ENCODE measurements around the gene GNG3.
"Not testable (repeated sequence)": the region's sequence is repeated elsewhere in the genome, so short reads cannot be mapped to it uniquely, and the experiment has no call there.

The GNG3 gene

DNA sequence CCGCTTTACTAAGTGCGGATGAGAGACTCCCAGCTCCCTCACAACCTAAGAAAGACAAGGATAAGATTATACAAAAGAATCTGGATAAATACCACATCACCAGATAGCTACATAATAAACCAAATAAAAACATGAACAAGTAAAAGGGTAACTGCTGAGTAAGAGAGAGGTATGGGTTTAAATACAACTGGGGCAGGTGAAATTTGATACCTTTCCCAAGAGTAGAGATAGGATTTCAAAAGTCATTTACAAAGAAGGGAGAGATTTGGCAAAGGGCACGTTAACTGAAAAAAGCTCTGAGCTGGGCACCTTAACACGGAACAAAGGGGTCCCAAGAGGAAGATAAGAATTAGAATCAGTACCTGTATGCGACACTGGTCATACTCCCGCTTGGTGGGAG, 30.3 kb upstream of the GNG3 start:
- Histone ChIP-seq H3K9ac (ENCODE audit: low read depth, low read length) (no peak overlapping the region), H3K4me1 (ENCODE audit: insufficient read depth, low read length) (no peaks in the 10 kb centered on the region), H3K9me3 (ENCODE audit: control insufficient read depth, insufficient read depth, low read length) (no peaks in the 10 kb centered on the region), H3K36me3 (ENCODE audit: insufficient read depth, low read length) (0 out of 2 replicates have a peak, but pooled peaks cover 4% of the 10 kb centered on the region)

- Histone ChIP-seq H3K9me3 (ENCODE audit: control insufficient read depth, insufficient read depth, low read length) (no peaks in the 10 kb centered on the region), H3K36me3 (ENCODE audit: insufficient read depth, low read length) (0 out of 2 replicates have a peak, but pooled peaks cover 4% of the 10 kb centered on the region), H3K4me1 (ENCODE audit: insufficient read depth, low read length) (no peaks in the 10 kb centered on the region), H3K9ac (ENCODE audit: low read depth, low read length) (peak overlapping the region; percentile 67; the same call in 1 of the 2 replicates)
These were observed 29.8 kb upstream of the GNG3 start for GRCh38 chr11:62677714-62678113.

DNA sequence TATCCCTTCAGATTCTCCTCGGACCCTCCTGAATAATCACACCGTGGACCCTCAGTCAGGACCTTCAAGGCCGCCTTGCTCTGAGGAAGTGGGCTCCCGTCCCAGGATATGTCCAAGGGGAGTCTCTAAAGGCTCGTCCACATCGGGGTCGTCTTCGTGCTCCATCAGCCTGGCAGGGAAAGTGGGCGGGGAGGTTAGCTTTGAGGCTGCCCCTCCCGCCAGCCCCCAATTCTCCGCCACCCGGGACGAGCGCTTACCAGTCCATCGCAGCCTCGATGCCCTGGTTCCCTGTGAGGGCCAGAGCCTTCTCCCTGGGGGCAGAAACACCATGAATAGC, 29.1 kb upstream of the GNG3 start:
- Histone ChIP-seq H3K9me3 (ENCODE audit: control insufficient read depth, insufficient read depth, low read length) (no peaks in the 10 kb centered on the region), H3K9ac (ENCODE audit: low read depth, low read length) (peak overlapping the region; percentile 67), H3K36me3 (ENCODE audit: insufficient read depth, low read length) (no peaks in the 10 kb centered on the region), H3K4me1 (ENCODE audit: insufficient read depth, low read length) (no peaks in the 10 kb centered on the region)

GRCh38 chr11:62678770-62679696, 28.4 kb upstream of the GNG3 start, which contains the start of gene UBXN1:
TSS of gene UBXN1 (minus strand) at chr11:62679073. CDS start at chr11:62678923, 150 bp downstream.
- no peaks in the 10 kb centered on the region for H3K36me3 ChIP-seq (ENCODE audit: insufficient read depth, low read length)
- no peaks in the 10 kb centered on the region for H3K4me1 ChIP-seq (ENCODE audit: insufficient read depth, low read length)
- H3K9me3 ChIP-seq (ENCODE audit: control insufficient read depth, insufficient read depth, low read length) = no peaks in the 10 kb centered on the region
- peak within 1 kb of the TSS; percentile 67 for H3K9ac ChIP-seq (ENCODE audit: low read depth, low read length)

DNA sequence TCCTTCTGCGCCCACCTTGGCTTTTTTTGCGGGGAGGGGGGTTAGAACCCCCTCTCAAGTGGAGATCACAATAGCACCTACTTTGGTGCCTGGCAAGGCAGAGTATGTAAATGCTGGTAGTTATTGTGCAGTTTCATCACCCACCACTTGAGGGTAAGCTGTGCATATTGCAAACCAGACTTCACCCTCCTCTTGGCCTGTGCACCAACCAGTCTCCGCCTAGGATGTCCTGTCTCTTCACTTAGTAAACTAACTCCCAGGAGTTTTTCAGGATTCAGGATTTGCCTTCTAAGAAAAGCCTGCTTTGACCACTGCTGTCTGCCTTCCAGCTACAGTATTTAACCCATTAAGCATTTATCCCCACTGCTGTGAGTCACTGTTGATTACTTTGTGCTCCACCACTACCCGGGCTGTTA, 26.6 kb upstream of the GNG3 start:
- H3K36me3 ChIP-seq (ENCODE audit: insufficient read depth, low read length) = no peaks in the 10 kb centered on the region
- H3K9me3 ChIP-seq (ENCODE audit: control insufficient read depth, insufficient read depth, low read length) = no peaks in the 10 kb centered on the region
- H3K4me1 ChIP-seq (ENCODE audit: insufficient read depth, low read length) = no peaks in the 10 kb centered on the region
- H3K9ac ChIP-seq (ENCODE audit: low read depth, low read length) = no peak overlapping the region

- H3K36me3 ChIP-seq (ENCODE audit: insufficient read depth, low read length) = no peaks in the 10 kb centered on the region
- no peaks in the 10 kb centered on the region for H3K9me3 ChIP-seq (ENCODE audit: control insufficient read depth, insufficient read depth, low read length)
- H3K4me1 ChIP-seq (ENCODE audit: insufficient read depth, low read length) = no peaks in the 10 kb centered on the region
- no peak overlapping the region for H3K9ac ChIP-seq (ENCODE audit: low read depth, low read length)
These were observed 25.0 kb upstream of the GNG3 start for GRCh38 chr11:62682518-62682917.

DNA sequence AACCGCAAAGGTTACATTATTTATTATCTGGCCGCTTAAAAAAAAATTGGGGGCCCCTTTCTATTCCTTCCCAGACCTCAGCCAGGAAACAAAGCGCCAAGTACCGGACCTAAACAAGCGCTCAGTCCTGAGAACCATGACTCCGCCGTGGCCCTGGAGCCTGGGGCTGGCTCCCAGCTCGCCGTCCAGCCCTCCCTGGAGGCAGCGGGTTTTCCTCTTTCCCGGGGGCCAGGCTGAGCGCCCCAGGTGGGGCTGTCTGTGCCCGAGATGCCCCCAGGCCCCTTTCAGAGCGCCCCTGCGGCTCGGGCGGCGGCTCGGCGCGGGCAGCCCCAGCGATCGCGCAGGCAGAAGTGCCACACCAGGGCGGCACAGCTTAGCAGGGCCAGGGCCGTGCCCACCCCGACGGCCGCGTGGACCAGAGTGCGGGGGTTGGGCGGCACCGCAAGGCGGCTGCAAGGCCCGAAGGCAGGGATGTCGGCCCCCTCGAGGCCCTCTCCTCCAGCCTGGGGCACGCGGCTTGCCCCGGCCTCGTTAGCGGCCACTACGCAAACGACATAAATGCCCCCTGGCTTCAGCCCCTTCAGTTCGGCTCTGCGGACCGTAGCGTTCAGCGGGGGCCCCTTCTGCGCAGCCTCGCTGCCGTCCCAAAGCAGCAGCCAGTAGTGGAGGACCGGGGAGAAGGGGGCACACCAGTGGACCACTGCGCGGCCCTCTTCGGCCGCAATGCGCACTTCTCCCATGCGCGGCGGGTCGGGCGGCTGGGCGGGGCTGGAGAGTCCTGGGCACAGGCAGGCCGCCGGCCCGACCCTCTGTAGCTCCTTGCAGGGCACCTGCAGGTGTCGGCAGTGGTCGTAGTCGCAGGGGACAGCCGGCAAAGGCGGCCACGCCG, 19.7 kb upstream of the GNG3 start:
- Histone ChIP-seq H3K36me3 (ENCODE audit: insufficient read depth, low read length) (peaks cover 8% of the 10 kb centered on the region), H3K4me1 (ENCODE audit: insufficient read depth, low read length) (peaks cover 18% of the 10 kb centered on the region), H3K9ac (ENCODE audit: low read depth, low read length) (no peak overlapping the region), H3K9me3 (ENCODE audit: control insufficient read depth, insufficient read depth, low read length) (no peaks in the 10 kb centered on the region)

DNA sequence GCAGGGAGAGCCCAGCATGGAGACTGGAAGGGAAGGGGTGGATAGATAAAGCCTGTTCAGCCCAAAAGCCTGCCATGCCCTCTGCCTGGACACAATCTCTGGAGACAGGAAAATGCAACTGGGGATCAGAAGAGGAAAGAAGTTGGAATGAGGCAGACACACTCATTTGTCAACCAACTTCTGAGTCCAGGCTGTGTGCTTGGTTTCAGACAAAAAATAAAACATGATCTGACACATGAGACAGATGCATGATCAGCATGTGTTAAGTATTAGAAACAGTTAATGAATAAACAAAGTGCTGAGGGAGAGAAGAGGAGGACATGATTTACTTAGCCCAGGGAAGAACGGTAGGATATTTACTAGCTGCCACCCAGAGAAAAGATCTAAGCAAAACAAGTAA, 19.0 kb upstream of the GNG3 start:
- Histone ChIP-seq H3K9me3 (ENCODE audit: control insufficient read depth, insufficient read depth, low read length) (no peaks in the 10 kb centered on the region), H3K9ac (ENCODE audit: low read depth, low read length) (no peak overlapping the region), H3K36me3 (ENCODE audit: insufficient read depth, low read length) (peaks cover 8% of the 10 kb centered on the region), H3K4me1 (ENCODE audit: insufficient read depth, low read length) (peaks cover 18% of the 10 kb centered on the region)

DNA sequence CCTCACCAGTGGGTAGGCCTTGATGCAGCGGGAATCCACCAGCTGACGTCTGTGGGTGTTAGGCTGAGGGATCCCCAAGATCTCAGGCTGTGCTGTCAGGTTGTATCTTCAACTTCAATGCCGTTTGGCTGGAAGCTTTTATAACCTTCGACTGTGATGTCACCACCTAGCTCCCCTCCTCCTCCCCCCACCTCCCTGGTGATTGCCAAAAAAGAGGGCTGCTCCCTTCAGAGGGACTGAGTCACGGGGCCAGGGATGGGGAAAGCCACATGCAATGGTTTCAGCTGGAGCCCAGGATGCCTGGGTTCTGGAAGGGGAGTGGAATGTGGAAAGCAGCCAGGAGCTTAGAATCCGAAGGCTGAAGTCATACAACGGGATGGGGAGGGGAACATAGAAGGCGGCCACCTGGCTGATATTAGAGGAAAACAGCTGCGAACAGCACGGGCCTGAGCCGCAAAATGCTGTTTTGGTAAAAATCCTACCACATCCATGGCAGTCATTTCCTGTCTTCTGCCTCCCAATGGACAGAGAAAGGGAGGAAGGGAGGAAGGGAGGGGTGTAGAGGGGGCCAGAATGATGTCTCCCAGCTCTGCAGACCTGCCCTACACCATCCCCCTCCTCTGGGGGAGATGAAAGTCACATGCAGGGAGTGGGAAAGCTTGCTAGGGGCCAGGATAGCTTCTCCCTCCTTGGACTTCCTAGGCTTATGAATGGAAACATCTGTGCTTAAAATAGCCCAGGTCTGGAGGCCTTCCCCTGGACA, 17.9 kb upstream of the GNG3 start, which contains the start of gene LRRN4CL:
Gene LRRN4CL, minus strand, starts transcription at position 110 of the 763 bp plus-strand sequence. CDS start 1,022 bp downstream, outside the sequence.
- H3K9ac ChIP-seq (ENCODE audit: low read depth, low read length) = no peak within 1 kb of the TSS
- no peaks in the 10 kb centered on the region for H3K9me3 ChIP-seq (ENCODE audit: control insufficient read depth, insufficient read depth, low read length)
- peaks cover 18% of the 10 kb centered on the region for H3K4me1 ChIP-seq (ENCODE audit: insufficient read depth, low read length)
- H3K36me3 ChIP-seq (ENCODE audit: insufficient read depth, low read length) = peaks cover 8% of the 10 kb centered on the region

GRCh38 chr11:62693624-62694023, 13.9 kb upstream of the GNG3 start:
- not testable (repeated sequence) for H3K9ac ChIP-seq (ENCODE audit: low read depth, low read length); H3K9me3 ChIP-seq (ENCODE audit: control insufficient read depth, insufficient read depth, low read length); H3K36me3 ChIP-seq (ENCODE audit: insufficient read depth, low read length)
- peaks cover 15% of the 10 kb centered on the region for H3K4me1 ChIP-seq (ENCODE audit: insufficient read depth, low read length)

GRCh38 chr11:62694455-62695167, 12.9 kb upstream of the GNG3 start:
- Histone ChIP-seq H3K9me3 (ENCODE audit: control insufficient read depth, insufficient read depth, low read length) (no peaks in the 10 kb centered on the region), H3K9ac (ENCODE audit: low read depth, low read length) (no peak overlapping the region), H3K4me1 (ENCODE audit: insufficient read depth, low read length) (peaks cover 8% of the 10 kb centered on the region; the same call in 1 of the 2 replicates), H3K36me3 (ENCODE audit: insufficient read depth, low read length) (peaks cover 8% of the 10 kb centered on the region)

DNA sequence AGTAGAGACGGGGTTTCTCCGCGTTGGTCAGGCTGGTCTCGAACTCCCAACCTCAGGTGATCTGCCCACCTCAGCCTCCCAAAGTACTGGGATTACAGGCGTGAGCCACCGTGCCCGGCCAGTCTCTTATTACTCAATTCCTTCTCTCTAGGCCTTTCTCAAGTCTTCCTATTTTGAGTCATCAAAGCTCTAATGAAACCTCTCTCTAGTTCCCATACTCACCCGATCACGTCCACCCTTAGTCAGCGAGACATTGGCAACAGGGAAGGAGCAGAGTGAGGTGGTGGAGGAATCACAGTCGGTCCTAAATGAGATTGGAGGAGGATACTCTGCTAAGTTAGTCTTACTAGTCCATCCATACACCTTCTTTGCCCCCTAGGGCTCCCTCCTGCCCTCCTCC, 5.2 kb upstream of the GNG3 start:
- Histone ChIP-seq H3K9me3 (ENCODE audit: control insufficient read depth, insufficient read depth, low read length) (no peaks in the 10 kb centered on the region), H3K36me3 (ENCODE audit: insufficient read depth, low read length) (no peaks in the 10 kb centered on the region; the same call in 1 of the 2 replicates), H3K9ac (ENCODE audit: low read depth, low read length) (no peak overlapping the region), H3K4me1 (ENCODE audit: insufficient read depth, low read length) (no peaks in the 10 kb centered on the region)

DNA sequence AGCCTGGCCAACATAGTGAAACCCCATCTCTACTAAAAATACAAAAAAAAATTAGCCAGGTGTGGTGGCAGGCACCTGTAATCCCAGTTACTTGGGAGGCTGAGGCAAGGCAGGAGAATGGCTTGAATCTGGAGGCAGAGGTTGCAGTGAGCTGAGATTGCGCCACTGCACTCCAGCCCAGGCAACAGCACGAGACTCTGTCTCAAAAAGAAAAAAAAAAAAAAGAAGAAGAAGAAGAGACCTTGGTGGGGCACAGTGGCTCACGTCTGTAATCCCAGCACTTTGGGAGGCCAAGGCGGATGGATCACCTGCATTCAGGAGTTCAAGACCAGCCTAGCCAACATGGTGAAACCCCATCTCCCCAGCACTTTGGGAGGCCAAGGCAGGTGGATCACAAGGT, 3.6 kb upstream of the GNG3 start:
- not testable (repeated sequence) for H3K36me3 ChIP-seq (ENCODE audit: insufficient read depth, low read length); H3K9ac ChIP-seq (ENCODE audit: low read depth, low read length); H3K4me1 ChIP-seq (ENCODE audit: insufficient read depth, low read length); H3K9me3 ChIP-seq (ENCODE audit: control insufficient read depth, insufficient read depth, low read length)

All from ES-I3 (cell line).